Immature natural killer cell (primary cell): Measurements from ENCODE around the gene TULP4. TPM values are rescaled to one million over a fixed set of nuclear protein-coding genes. Genes with fewer than 3 reads are reported as not detected.

Source experiments
- DNase-seq, 3 donors: peaks; one replicate each; pipeline ENCODE4 v3.0.0; 2022; ENCODE audit warnings: mixed read lengths in 1 of 3
- H3K27ac Mint-ChIP-seq, 6 donors: one replicate each; pipeline ENCODE4 v1.8.0; 2020; ENCODE audit warnings: mixed read lengths in 6 of 6, mild to moderate bottlenecking in 5 of 6, inconsistent platforms in 4 of 6, moderate library complexity in 3 of 6
- H3K27me3 Mint-ChIP-seq, 3 donors: one replicate each; pipeline ENCODE4 v1.8.0; 2020 to 2021; ENCODE audit warnings: low read depth in 3 of 3, mild to moderate bottlenecking in 3 of 3, mixed read lengths in 3 of 3, moderate library complexity in 3 of 3, inconsistent platforms in 1 of 3
- H3K36me3 Mint-ChIP-seq, 3 donors: one replicate each; pipeline ENCODE4 v1.8.0; 2020; ENCODE audit warnings: mixed read lengths in 3 of 3, inconsistent platforms in 2 of 3, mild to moderate bottlenecking in 2 of 3
- H3K4me1 Mint-ChIP-seq, 2 donors: one replicate each; pipeline ENCODE4 v1.8.0; 2020; ENCODE audit warnings: inconsistent platforms in 2 of 2, mild to moderate bottlenecking in 2 of 2, mixed read lengths in 2 of 2, moderate library complexity in 1 of 2
- H3K4me3 Mint-ChIP-seq, 5 donors: one replicate each; pipeline ENCODE4 v1.8.0; 2020; ENCODE audit warnings: mild to moderate bottlenecking in 5 of 5, mixed read lengths in 5 of 5, inconsistent platforms in 3 of 5, moderate library complexity in 3 of 5
- H3K9me3 Mint-ChIP-seq, 6 donors: one replicate each; pipeline ENCODE4 v1.8.0; 2020; ENCODE audit warnings: mild to moderate bottlenecking in 6 of 6, mixed read lengths in 6 of 6, inconsistent platforms in 4 of 6, moderate library complexity in 3 of 6
- polyA plus RNA-seq, 3 donors: library from polyadenylated mRNA; unstranded; fragments of 300-500 nt; fragmentation: Illumina TruSeq; gene quantifications; one replicate each; pipeline ENCODE4 v1.2.3, GENCODE V29; 2021

The TULP4 gene
- polyA plus RNA-seq, 3 donors from 2014 or later: 19.0 to 46.9 (median 22.2) TPM

GRCh38 chr6:158442306-158442705 is 130.0 kb downstream of the TULP4 start:
- Mint-ChIP-seq H3K4me1 (peaks cover 10 to 15% of the 10 kb centered on the region in 2 donors), H3K9me3 (no peaks in the 10 kb centered on the region), H3K4me3 (no peak overlapping the region), H3K27me3 (peaks cover 0 to 2% (median 1%) of the 10 kb centered on the region in 3 donors), H3K27ac (no peak overlapping the region), H3K36me3 (peaks cover 0 to 9% (median 0%) of the 10 kb centered on the region in 3 donors)
- no peak for DNase-seq

- H3K27me3 Mint-ChIP-seq: peaks cover 0 to 2% (median 1%) of the 10 kb centered on the region in 3 donors
- no peak overlapping the region for H3K4me3 Mint-ChIP-seq
- no peak overlapping the region for H3K27ac Mint-ChIP-seq
- no peak for DNase-seq
- H3K36me3 Mint-ChIP-seq: peaks cover 0 to 14% (median 0%) of the 10 kb centered on the region in 3 donors
- H3K4me1 Mint-ChIP-seq: no peaks in the 10 kb centered on the region
- no peaks in the 10 kb centered on the region for H3K9me3 Mint-ChIP-seq
Observed at GRCh38 chr6:158445426-158446085, 133.3 kb downstream of the TULP4 start.

DNA sequence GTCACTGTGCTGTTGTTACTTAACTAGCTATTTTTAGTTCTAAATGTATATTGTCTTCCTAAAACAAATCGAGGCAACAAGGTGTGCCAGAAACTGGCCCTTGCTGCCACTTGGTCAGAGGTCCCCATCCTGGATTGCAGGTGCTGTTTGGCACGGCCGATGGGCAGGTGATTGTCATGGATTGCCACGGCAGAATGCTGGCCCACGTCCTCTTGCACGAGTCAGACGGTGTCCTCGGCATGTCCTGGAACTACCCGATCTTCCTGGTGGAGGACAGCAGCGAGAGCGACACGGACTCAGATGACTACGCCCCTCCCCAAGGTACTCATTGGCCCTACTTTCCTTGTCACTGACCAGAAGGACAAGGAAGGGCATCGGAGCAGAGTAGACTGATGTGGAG is 136.6 kb downstream of the TULP4 start:
- Mint-ChIP-seq H3K27me3 (peaks cover 0 to 2% (median 0%) of the 10 kb centered on the region in 3 donors), H3K4me1 (no peaks in the 10 kb centered on the region), H3K9me3 (no peaks in the 10 kb centered on the region), H3K27ac (no peak overlapping the region), H3K36me3 (peaks cover 0 to 22% (median 3%) of the 10 kb centered on the region in 3 donors), H3K4me3 (no peak overlapping the region)
- no peak for DNase-seq

GRCh38 chr6:158452191-158452590 is 139.9 kb downstream of the TULP4 start:
- no peaks in the 10 kb centered on the region for H3K27me3 Mint-ChIP-seq
- H3K4me1 Mint-ChIP-seq: no peaks in the 10 kb centered on the region
- H3K27ac Mint-ChIP-seq: no peak overlapping the region
- no peaks in the 10 kb centered on the region for H3K9me3 Mint-ChIP-seq
- no peak for DNase-seq
- H3K4me3 Mint-ChIP-seq: no peak overlapping the region
- peaks cover 3 to 29% (median 13%) of the 10 kb centered on the region in 3 donors for H3K36me3 Mint-ChIP-seq

- Mint-ChIP-seq H3K36me3 (peaks cover 15 to 36% (median 26%) of the 10 kb centered on the region in 3 donors), H3K27me3 (peaks cover 0 to 2% (median 0%) of the 10 kb centered on the region in 3 donors), H3K4me3 (no peak overlapping the region), H3K27ac (peak overlapping the region in 1 of 6 donors; percentile 53), H3K4me1 (no peaks in the 10 kb centered on the region), H3K9me3 (no peaks in the 10 kb centered on the region)
- no peak for DNase-seq
Observed at GRCh38 chr6:158457131-158457530, 144.9 kb downstream of the TULP4 start.

- H3K4me3 Mint-ChIP-seq: no peak overlapping the region
- H3K27ac Mint-ChIP-seq: no peak overlapping the region
- DNase-seq: no peak
- peaks cover 0 to 2% (median 0%) of the 10 kb centered on the region in 3 donors for H3K27me3 Mint-ChIP-seq
- H3K9me3 Mint-ChIP-seq: no peaks in the 10 kb centered on the region
- H3K36me3 Mint-ChIP-seq: peaks cover 12 to 32% (median 26%) of the 10 kb centered on the region in 3 donors
- no peaks in the 10 kb centered on the region for H3K4me1 Mint-ChIP-seq
Observed at GRCh38 chr6:158457616-158458278, 145.5 kb downstream of the TULP4 start.

DNA sequence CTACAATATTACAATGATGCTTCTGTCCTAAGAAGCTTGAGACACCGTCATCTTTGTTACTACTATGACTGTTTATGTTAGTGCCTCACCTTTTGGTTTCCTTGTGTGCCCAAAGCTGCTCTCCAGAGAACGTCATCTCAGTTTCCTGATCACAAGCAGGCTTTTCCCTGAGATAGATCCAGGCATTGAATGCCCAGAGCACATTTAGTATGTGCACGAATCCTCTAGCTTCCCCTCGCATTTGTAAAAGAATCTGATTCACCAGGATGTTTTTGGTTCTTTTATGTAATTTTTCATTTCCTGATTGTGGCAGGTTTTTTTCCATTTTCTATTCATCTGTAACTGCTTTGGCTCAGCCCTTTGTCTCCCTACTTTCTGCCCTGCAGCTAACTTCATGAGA is 147.5 kb downstream of the TULP4 start:
- H3K4me1 Mint-ChIP-seq: no peaks in the 10 kb centered on the region
- H3K9me3 Mint-ChIP-seq: no peaks in the 10 kb centered on the region
- peaks cover 12 to 44% (median 31%) of the 10 kb centered on the region in 3 donors for H3K36me3 Mint-ChIP-seq
- no peak overlapping the region for H3K27ac Mint-ChIP-seq
- DNase-seq: no peak
- no peak overlapping the region for H3K4me3 Mint-ChIP-seq
- H3K27me3 Mint-ChIP-seq: peaks cover 0 to 2% (median 0%) of the 10 kb centered on the region in 3 donors

DNA sequence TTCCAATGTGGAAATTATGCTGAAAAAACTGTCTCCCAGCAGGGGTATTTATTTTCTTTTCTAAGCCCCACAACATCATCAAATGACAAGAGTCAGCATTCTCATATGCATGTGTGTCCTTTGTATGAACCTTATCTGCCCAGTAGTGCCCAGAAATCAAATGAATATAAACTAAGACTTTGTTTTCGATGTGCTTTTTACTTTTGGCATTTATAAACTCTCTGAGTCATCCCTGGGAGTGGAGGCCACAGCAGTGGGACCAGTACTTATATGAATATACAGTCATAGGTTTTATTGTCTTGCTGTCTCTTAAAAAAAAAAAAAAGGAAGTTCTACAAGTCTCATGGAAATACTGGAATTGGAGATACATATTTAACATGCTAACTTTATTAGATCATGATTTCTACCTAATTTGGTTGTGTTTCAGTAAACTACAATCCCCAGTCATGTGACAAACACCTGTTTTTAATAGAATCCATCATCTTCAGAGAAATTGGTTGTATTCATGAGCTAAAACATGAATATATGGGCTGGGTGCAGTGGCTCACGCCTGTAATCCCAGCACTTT is 148.4 kb downstream of the TULP4 start:
- peaks cover 17 to 49% (median 30%) of the 10 kb centered on the region in 3 donors for H3K36me3 Mint-ChIP-seq
- H3K27me3 Mint-ChIP-seq: peaks cover 0 to 2% (median 0%) of the 10 kb centered on the region in 3 donors
- no peak overlapping the region for H3K4me3 Mint-ChIP-seq
- DNase-seq: no peak
- H3K4me1 Mint-ChIP-seq: no peaks in the 10 kb centered on the region
- H3K27ac Mint-ChIP-seq: no peak overlapping the region
- H3K9me3 Mint-ChIP-seq: no peaks in the 10 kb centered on the region

DNA sequence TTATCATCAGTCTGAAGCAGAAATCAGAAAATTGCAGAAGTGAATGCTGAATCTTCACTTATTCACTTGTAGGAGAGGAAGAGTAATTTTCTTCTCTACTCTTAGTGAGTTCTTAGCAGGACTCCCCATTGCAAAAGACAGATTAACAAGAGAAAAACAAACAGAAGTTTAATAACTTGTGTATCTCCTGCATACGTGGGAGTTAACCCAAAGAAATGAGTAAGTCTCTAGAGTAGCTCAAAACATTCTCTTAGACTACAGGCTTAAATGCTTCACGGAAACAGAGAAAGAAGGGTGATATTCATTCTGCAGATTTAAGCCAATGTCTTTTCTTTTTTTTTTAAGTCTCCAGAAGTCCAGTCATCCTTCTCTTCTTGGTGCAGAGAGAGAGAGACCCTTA is 149.7 kb downstream of the TULP4 start:
- Mint-ChIP-seq H3K9me3 (no peaks in the 10 kb centered on the region), H3K4me1 (no peaks in the 10 kb centered on the region), H3K27me3 (peaks cover 0 to 2% (median 0%) of the 10 kb centered on the region in 3 donors), H3K4me3 (no peak overlapping the region), H3K36me3 (peaks cover 24 to 47% (median 27%) of the 10 kb centered on the region in 3 donors), H3K27ac (no peak overlapping the region)
- no peak for DNase-seq

GRCh38 chr6:158464483-158464882 is 152.2 kb downstream of the TULP4 start:
- H3K4me3 Mint-ChIP-seq: no peak overlapping the region
- DNase-seq: no peak
- H3K27me3 Mint-ChIP-seq: no peaks in the 10 kb centered on the region
- H3K4me1 Mint-ChIP-seq: no peaks in the 10 kb centered on the region
- no peak overlapping the region for H3K27ac Mint-ChIP-seq
- no peaks in the 10 kb centered on the region for H3K9me3 Mint-ChIP-seq
- peaks cover 22 to 38% (median 25%) of the 10 kb centered on the region in 3 donors for H3K36me3 Mint-ChIP-seq

DNA sequence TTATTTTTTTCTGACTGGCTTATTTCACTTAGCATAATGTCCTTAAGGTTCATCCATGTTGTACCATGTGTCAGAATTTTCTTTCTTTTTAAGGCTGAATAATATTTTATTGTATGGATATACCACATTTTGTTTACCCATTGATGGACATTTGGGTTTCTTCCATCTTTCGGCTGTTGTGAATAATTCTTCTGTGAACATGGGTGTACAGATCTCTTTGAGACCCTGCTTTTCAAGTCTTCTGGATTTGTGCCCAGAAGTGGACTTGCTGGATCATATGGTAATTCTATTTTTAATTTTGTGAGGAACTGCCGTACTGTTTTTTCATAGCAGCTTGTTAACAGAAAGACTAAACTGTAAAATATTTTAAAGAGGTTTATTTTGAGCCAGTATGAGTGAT is 153.0 kb downstream of the TULP4 start:
- Mint-ChIP-seq H3K4me3 (no peak overlapping the region), H3K4me1 (no peaks in the 10 kb centered on the region), H3K27ac (no peak overlapping the region), H3K27me3 (peaks cover 0 to 2% (median 0%) of the 10 kb centered on the region in 3 donors), H3K9me3 (no peaks in the 10 kb centered on the region), H3K36me3 (peaks cover 19 to 38% (median 22%) of the 10 kb centered on the region in 3 donors)
- no peak for DNase-seq

GRCh38 chr6:158465747-158466146 is 153.5 kb downstream of the TULP4 start:
- Mint-ChIP-seq H3K27me3 (peaks cover 0 to 2% (median 0%) of the 10 kb centered on the region in 3 donors), H3K4me3 (no peak overlapping the region), H3K27ac (no peak overlapping the region), H3K4me1 (no peaks in the 10 kb centered on the region), H3K36me3 (peaks cover 19 to 38% (median 22%) of the 10 kb centered on the region in 3 donors), H3K9me3 (no peaks in the 10 kb centered on the region)
- no peak for DNase-seq

DNA sequence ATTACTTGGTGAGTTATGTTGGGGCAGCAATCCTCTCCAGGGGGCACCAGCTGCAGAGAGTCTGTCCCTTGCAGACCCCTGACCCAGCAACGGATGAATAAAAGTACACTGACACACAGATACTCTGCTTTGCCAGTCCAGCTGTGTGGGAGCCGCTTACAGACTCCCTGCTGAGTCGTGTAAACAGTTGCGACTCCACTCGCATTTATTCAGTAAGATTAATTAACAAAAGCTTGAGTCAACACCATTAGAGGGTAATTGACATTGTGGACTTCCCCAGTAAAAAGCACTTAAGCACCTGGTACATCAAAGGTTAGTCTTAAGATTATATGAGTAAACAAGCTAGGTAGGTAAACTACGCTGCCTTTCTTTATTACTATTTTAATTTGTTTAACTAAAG is 155.7 kb downstream of the TULP4 start:
- Mint-ChIP-seq H3K4me3 (no peak overlapping the region), H3K9me3 (no peaks in the 10 kb centered on the region), H3K36me3 (peaks cover 18 to 36% (median 19%) of the 10 kb centered on the region in 3 donors), H3K27me3 (peaks cover 0 to 2% (median 0%) of the 10 kb centered on the region in 3 donors), H3K4me1 (no peaks in the 10 kb centered on the region), H3K27ac (no peak overlapping the region)
- DNase-seq: no peak

GRCh38 chr6:158468666-158469065 is 156.4 kb downstream of the TULP4 start:
- H3K9me3 Mint-ChIP-seq: no peaks in the 10 kb centered on the region
- no peak for DNase-seq
- H3K27ac Mint-ChIP-seq: peak overlapping the region in 1 of 6 donors; percentile 41
- H3K4me1 Mint-ChIP-seq: no peaks in the 10 kb centered on the region
- H3K36me3 Mint-ChIP-seq: peaks cover 18 to 31% (median 18%) of the 10 kb centered on the region in 3 donors
- peaks cover 0 to 2% (median 0%) of the 10 kb centered on the region in 3 donors for H3K27me3 Mint-ChIP-seq
- H3K4me3 Mint-ChIP-seq: no peak overlapping the region
